Uterus (tissue), 2 donors: ENCODE data around the gene ESRRB.

Source experiments
- CTCF ChIP-seq, 4 experiments: fragments of 200-600 bp in 2 of 4; fragments of 450-650 bp in 2 of 4; sonication (generic) in 2 of 4; IDR thresholded peaks; one replicate each; pipeline ENCODE4 v1.5.1; 2016 to 2019; ENCODE audit warnings: antibody characterized with exemption in 4 of 4, mild to moderate bottlenecking in 2 of 4, moderate library complexity in 1 of 4
- POLR2A ChIP-seq, 2 donors: fragments of 450-650 bp; IDR thresholded peaks; one replicate each; pipeline ENCODE4 v1.6.1; 2016; ENCODE audit warnings: antibody characterized with exemption in 2 of 2, mild to moderate bottlenecking in 1 of 2, moderate library complexity in 1 of 2

- TF ChIP-seq POLR2A (IDR thresholded peaks at IDR 0.05): no peak
- no peak for TF ChIP-seq CTCF (IDR thresholded peaks at IDR 0.05)
Measured at GRCh38 chr14:76496595-76496994, 120.7 kb downstream of the ESRRB start.
